GF-D8 (cell line): Measurements from ENCODE around the gene LRMDA.

ENCODE experiments used
- DNase-seq: peaks from one replicate; lab custom pipeline; 2025; lab: John Stamatoyannopoulos, UW

Gene LRMDA

DNA sequence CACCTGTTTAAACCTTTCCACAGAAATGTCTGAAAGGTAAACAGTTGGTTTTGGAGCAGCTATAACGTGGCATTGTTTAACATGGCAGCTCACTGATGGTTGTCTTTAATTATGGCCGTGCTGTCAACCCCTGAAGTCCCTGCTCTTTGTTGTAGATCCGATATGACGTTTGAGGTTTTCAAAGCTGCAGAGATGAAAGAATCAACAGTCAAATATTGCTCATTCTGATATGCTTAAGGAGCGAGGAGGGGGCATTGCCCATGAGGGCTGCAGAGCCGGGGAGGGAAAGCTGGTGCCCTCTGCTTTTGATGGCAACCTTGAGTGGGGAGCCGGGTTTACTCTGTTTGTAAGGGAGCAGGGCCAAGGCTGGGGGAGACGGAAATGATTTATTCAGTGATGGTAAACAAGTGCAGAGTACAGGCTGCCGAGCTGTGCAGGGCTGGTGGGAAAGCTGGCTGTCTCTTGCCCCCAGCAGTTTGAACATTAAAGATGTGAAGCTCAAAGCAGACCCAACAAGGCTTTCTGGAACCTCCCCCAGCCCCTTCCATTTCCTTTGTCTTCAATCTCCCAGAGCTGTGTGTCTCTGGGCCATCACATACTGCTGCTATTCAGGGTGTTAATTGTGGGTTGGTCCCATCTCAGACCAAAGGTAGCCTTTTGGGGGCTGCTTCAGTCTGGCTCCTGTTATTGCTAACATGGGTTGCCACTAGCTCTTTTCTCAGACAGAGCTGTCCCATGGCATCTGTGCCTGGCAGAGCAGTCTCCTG lies 345.5 kb downstream of the LRMDA start:
- no peak for DNase-seq

DNA sequence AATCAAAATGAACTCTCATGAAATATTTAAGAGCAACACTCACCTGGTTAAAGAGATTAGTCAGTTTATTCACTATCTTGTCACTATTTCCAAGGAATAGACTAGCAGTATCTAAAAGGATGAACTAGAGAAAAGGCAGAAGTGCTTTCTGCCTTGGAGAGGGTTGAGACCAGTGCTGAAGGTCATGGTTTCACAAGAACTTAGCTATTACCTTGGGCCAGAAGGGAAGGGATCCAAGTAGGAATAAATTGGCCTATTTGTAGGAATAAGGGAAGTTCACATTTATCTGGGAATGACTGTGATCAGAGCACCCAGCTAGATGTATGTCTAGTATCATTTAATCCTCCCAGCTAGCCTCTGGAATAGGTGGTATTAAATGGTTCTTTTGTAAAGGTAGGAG lies 347.2 kb downstream of the LRMDA start:
- DNase-seq: no peak

DNA sequence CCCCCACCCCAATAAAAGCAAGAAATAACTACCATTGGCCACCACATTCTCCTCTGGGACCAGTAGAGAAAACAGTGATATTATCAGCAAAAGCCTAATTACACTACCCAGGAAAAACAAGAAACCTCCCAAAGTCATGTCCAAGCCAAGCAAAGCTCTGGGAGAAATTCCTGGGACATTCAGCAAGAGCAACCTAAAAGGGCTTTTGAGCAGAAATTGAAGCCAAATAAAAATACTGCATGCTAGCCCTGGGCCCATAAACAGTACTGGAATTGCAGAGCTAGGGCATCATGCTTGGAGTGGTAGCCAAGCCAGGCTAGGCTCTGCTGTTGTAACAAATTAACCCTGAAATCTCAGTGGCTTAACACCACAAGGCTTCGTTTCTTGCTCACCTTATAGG lies 347.9 kb downstream of the LRMDA start:
- DNase-seq: no peak

DNA sequence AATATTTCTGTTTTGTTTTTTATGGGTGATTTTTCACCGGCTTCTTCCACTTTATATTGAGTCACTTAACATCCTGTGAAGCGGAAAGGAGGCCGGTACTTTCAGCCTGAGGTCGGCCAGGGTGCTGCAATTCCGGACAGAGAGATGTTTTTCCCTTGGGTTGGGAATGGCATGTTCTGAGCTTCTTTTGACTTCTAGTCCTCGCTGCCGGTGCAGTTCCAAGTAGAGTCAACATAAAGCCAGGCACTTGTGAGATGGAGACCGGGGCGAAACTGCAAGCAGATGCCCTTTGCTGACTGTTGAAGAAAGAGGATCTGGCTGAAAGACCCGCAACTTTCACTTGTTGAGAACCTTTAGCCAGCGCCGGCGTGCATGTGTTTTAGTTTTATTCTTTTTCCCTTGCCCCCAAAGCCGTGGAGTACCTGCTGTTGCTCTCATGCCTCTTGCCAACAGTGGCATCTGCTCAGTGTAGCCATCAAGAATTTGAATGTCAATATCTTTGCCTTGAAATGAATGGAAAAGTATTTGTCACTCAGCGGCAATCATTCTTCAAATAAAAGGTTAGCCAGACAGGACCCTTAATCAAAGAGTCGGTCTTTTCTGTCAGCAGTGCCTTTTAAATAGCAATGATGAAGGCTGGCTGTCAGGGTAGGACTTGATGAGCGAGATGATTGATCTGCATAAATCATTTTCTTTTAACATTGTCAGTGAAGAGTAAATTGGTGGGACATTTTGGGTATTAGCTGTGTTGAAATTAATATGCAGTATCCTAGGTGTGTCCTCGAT lies 351.2 kb downstream of the LRMDA start:
- DNase-seq: no peak

DNA sequence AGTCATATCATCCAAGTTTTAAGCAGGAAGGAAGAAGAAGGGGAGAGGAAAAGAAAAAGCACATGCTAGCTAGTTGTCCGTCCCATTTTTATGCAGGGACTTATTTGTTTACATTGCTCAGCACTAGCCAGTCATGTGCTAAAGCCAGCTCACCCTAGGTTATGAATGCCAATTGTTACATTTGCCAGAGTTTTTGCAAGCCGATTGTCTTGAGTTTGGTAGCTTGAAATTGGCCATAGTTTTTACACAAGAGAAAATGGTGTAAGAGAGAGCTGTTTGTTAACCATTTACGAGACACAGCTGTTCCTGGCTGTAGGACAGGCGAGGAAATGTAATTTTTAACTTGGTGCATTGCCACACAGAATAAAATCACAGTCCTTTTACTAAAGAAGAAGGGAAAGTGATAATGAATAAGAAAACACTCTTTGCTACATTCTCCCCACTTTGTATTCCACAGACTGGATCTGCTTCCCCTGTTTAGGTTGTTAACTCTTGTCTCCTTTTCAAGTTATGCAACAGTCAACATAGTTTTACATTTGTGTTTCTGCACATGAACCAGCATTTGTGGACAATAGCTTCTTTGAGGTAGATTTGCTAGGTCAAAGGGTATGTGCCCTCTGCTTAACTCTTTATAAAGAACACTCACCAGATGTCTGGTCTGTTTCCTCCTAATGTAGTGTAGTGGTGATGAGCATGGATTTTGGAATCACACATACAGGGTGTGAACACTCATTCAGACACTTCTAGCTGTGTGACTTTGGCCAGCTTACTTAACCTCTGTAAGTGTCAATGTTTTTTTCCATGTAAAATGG lies 357.2 kb downstream of the LRMDA start:
- no peak for DNase-seq

DNA sequence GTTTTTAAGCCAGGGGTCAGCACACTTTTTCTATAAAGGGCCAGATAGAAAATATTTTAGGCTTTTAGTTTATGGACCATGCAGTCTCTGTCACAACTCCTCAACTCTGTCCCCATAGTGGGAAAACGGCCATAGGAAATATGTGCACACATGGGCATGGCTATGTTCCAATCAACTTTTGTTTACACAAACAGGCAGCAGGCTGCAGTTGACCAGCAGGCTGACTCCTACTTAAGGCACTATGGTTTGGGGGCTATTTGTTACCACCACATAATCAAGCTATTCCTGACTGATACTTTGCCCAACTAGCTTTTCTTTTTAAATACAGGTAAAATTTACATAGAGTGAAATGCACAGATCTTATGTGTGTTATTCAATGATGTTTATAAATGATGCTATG lies 362.4 kb downstream of the LRMDA start:
- DNase-seq: no peak

DNA sequence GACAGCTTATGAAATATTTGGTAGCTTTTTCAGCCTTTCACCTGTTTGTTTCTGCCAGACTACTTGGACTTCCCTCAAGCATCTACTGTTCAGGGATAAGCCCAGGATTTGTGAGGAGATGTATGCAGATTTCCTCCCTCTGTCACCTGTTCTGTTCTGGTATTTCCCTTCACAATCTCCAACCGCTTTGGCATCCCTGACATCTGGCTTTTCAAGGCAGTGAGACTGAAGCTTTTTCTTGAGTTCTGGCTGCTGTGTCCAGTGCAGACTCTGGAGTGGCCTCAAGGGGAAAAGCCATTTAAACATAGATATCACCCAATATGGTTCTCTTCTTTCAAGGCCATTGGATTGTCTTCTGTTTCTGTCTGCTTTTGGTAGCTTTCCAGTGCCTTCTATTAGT lies 369.7 kb downstream of the LRMDA start:
- no peak for DNase-seq

DNA sequence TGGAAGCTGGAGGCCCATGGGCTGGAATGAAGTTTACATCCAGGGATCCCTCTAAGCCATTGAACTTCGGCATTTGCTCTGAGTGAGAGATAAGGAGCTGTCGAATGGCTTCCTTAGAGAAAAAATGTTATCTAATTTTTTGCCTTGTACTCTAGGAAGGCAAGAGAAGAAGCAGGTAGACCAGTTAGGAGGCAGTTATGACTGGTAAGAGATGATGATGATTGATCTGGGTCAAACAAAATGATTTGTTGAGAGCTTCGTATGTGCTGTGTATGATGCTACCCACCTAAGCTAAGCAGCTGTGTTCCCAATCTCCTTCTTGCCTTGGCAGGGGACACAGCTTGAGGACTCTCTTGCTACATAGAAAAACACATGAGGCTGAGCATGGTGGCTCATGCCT lies 370.2 kb downstream of the LRMDA start:
- DNase-seq: no peak

DNA sequence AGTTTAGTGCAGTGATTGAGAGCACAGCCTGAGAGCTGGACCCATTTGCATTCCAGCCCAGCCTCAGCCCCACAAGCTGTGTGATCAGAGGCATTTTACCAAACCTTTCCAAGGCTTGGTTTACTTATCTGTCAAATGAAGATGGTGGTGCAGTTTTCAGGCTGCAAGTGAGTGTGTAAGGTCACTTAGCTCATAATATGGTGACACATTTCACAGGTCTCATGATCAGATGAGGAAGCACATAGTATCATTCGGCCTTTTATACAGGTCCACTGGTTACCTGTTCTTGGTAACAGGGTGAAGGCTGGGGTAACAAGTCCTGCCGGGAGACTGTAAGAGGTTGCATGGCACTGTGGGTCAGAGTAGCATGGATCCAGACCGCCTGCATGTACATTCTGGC lies 371.7 kb downstream of the LRMDA start:
- no peak for DNase-seq

DNA sequence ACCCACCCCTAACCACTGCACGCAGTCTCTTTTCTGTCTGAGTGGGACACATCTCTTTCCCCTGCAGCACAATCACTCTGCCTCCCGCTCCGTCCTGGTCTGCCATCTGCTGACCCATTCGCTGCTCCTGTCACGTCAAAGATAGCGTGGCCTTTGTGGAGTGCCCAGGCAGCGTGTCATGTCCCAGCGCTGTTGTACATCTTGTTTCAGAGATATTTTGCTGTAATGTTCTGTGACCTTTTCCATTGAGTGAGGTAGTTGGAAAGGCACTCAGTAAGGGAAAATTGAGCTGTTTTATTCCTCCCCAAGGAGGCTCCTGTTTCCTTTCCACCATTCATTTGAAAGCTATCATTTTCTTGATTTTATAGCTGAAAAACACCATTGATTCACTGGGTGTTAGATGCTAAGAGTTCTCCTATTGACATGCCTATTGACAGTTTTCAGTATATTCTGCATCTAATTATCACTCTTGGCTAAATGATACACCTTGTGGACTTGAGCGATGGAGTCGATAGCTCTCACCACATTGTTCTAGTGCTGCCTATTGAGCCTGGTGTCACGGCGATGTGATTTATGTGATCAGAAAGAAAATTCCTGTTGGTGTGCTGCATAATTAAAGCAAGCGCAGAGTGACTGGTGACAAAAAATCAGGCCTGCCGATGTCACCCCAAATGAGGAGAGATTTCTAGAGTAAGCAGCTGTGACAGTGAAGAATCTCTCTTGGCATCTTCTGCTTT lies 372.6 kb downstream of the LRMDA start:
- no peak for DNase-seq

DNA sequence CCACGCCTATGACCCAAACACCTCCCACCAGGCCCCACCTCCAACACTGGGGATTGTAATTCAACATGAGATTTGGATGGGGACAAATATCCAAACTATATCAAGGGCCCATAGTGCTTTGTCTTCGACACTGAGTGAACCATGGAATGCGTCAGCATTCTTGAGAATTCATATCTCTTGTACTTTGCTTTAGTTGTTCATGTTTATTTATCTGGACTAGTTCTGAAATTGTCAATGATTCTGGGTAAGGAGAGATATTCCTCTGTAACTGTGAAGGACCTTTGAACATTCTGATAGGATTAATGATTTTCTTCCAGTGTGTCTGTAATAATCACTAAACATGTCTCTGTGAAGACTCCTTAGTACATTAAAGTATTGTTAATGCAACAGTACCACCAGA lies 374.8 kb downstream of the LRMDA start:
- DNase-seq: no peak

DNA sequence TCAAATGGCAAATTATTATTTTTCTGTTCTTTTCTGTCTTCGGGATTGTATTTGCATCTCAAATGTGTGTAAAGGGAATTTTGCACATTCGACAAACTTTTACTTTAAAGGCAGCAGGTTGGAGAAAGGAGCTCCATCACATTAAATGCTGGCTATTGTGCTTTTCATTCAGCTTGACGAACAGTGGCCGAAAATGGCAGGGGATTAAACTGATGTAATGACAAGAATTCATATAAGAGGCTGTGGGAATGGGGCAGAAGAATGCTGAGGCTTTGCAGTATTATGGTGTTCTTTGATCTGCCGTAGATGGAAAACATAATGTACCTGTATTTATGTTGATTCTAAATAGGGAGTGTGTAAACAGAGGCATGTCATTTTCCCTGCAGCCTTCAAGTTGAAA lies 376.0 kb downstream of the LRMDA start:
- DNase-seq: no peak

DNA sequence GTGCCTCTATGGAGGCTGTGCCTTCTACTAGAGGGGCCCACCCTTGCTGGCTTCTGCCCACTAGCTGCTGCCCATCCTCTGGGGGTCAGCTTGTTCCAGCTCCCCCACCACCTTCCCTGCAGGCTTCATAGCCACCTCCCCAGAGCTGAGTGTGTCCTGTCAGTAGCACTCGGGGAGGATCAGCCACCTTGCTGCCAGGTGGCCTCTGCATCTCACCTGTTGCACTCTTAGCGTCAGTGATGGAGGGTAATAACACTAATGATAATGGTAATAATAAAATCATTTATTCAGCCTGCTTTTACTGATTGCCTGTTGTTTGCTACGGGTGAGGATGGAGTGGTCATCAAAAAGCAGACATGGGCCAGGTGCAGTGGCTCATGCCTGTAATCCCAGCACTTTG lies 377.6 kb downstream of the LRMDA start:
- no peak for DNase-seq

DNA sequence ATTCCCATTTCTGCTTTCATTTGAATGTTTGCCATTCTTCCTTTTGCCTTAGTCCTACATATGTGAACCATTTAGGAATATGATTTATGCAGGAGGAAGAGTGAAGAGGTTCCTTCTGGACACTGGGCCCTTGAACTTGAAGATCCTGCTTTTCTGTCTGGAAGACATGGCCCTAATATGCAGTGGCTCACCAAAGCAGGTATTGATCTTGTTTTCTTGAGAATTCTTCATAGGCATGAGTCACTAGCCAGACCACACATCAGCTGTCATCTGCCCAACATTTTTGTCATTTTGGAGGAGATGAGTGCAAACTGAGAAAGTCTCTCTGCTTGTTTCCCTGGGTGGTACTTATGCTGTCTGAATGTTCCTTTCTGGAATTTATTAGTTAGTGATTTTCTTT lies 382.6 kb downstream of the LRMDA start:
- DNase-seq: no peak

DNA sequence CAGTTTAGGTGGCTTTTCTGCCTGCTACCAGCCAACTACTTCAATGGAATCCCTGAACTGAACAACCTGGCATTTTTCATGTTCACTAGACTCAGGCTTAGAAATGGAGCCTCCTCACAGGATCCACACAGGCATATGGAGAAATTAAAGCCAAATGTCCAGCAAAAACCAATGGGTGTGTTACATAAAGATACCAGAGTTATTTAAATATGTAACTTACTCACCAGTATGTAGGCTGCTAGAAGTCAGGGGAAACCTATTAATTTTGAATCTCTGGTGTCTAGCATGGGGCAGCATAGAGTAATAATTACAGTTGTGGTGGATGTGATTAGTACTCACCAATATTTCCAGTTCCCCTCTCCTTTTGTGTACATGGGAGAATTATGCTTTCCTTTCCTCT lies 383.6 kb downstream of the LRMDA start:
- no peak for DNase-seq

DNA sequence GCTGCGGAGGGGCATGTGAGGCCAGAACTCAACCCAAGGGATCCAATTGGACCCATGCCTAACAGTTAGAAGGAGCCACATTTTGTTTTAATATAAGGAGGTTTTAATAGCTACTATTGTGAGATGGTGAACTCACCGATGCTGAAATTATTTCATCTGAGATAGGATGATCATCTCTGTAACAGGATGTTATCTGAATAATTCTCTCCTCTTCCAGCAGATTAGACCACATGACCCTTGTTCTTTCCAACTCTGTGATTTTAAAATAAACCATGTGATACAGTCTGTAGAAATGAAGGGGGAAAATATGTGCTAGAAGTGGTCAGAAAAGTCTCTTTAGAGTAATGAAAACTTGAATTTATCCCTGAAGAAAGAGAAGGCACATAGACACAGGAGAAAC lies 385.8 kb downstream of the LRMDA start:
- DNase-seq: no peak

DNA sequence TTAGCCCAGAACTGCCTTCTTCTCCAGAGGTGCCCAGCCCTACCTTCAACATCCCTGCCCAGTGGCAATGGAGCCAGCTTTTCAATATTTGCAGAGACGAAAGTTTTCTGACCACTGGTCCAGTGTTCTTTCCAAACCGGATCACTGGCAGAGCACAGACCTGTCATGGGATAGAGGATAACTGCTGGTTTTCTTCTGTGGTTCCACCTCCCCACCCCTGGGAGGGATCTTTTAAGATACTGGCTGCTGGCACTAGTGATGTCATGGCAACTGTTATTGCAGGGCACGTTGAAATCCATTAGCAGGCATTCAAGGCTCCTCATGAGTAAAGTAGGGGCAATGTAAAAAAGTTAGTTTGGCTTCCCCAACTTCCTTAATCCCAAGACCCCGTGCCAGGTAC lies 387.1 kb downstream of the LRMDA start:
- no peak for DNase-seq

DNA sequence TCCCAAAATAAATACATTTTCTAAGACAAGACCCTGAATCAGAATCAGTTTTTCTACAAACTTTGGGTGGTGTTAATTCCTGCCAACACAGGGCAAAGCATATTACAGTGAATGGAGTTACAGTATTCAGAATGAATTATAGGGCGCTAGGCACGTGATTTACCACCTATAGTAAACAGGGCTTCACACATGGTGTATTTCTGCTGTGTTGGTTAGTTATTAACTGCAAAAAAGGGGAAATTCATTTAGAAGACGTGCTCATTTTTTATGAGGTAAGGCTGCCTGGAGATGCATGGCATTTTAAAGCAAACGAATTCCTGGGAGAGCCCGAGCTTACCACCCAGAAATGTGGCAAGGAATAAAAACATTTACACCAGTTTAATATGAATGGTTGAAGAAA lies 393.8 kb downstream of the LRMDA start:
- DNase-seq: no peak

DNA sequence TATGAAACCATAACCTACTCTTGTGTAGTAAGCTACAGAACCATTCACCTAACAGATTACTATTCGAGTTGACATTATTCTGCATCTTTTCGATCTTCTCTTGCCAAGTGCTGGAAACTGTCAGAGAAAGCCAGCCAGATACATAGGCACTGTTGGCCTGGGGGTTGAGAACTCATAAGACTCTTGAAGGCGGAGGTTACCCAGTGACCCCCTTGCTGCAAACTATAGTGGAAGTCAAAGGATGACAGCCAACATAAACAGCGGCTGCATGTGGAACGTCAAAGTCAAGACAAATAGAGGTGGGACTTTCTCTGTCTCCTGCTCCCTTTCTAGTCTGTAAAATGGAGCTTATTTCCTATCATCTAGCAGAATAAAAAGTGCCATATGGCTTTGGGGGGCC lies 394.2 kb downstream of the LRMDA start:
- no peak for DNase-seq

DNA sequence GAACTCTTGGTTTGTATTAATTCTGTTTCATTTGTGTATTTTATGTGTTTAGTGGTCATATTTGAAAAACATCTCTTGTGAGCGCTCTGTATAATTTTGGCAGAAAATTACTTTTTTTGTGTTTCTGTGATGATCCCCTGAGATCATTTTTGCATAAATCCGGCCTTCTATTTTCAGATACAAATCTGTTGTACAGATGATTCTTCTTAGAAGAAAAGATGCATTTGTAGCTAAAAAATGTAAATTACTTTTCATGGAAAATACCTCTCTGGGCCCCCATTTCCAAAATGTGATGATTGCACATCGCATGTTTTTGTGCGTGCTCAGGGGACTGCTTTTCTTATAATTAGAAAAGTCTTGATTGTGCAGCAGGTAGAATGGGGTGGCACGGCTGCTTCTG lies 395.4 kb downstream of the LRMDA start:
- no peak for DNase-seq

DNA sequence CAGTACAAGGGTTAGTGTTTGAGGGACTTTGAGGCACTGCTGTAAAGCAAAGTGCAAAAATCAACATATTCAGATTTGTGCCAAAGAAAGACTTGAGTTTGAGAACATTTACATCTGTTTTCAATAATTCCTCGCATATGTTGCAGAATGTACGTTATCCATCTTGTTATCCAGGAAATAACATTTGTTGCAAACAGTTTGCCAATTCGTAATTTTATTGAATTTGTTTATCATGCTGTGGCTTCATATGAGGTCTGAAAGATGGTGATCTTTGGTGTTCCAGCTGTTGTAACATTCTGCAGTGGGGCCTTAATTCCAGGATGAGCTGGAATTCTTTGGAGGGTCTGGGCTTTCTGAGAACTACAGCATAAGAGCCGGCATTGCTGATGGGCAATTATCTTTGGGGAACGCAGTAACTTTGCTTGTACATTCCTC lies 396.2 kb downstream of the LRMDA start:
- no peak for DNase-seq

DNA sequence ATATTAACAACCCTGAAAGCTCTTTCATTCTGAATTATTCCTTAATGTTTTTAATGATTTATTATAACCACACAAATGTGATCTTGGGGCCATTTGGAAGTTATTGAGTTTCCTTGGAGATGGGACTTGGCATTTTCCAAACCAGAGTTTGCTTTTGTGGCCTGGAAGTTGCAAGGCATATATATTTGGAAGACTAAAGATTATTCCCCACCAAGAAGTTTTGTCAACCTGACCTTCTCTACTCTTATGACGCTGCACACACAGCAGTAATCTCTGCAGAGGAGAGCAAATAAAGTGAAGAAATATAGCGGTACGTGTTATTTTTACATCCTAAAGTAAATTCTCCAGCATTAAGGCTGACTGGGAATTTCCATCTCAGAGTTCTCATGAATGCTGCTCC lies 397.0 kb downstream of the LRMDA start:
- no peak for DNase-seq
